GM12873 (cell line): ENCODE results near the gene UBTD2.

Experiments
- TF ChIP-seq, protein P1 (sequence below): IDR thresholded peaks from 2 replicates; pipeline ENCODE4 v1.5.1; 2012; ENCODE audit warnings: low read depth, mild to moderate bottlenecking, moderate library complexity, low read length, control low read depth; ENCODE audit not compliant: insufficient read depth; ENCODE audit errors: missing control alignments

Gene UBTD2

DNA sequence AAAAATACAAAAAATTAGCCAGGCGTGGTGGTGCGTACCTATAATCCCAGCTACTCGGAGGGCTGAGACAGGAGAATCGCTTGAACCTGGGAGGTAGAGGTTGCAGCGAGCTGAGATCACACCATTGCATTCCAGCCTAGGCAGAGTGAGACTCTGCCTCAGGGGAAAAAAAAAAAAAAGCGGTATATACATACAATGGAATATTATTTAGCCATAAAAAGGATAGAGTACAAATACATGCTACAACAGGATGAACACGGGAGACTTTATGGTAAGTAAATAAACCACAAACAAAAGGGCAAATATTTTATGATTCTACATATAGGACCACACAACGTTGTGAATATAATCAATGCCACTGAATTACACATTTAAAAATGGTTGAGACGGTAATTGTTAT is 5.2 kb downstream of the UBTD2 start:
- TF ChIP-seq, protein P1, sequence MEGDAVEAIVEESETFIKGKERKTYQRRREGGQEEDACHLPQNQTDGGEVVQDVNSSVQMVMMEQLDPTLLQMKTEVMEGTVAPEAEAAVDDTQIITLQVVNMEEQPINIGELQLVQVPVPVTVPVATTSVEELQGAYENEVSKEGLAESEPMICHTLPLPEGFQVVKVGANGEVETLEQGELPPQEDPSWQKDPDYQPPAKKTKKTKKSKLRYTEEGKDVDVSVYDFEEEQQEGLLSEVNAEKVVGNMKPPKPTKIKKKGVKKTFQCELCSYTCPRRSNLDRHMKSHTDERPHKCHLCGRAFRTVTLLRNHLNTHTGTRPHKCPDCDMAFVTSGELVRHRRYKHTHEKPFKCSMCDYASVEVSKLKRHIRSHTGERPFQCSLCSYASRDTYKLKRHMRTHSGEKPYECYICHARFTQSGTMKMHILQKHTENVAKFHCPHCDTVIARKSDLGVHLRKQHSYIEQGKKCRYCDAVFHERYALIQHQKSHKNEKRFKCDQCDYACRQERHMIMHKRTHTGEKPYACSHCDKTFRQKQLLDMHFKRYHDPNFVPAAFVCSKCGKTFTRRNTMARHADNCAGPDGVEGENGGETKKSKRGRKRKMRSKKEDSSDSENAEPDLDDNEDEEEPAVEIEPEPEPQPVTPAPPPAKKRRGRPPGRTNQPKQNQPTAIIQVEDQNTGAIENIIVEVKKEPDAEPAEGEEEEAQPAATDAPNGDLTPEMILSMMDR, result no peak

- TF ChIP-seq, protein P1, result no peak
Observed at GRCh38 chr5:172276214-172276613, 7.3 kb downstream of the UBTD2 start.

DNA sequence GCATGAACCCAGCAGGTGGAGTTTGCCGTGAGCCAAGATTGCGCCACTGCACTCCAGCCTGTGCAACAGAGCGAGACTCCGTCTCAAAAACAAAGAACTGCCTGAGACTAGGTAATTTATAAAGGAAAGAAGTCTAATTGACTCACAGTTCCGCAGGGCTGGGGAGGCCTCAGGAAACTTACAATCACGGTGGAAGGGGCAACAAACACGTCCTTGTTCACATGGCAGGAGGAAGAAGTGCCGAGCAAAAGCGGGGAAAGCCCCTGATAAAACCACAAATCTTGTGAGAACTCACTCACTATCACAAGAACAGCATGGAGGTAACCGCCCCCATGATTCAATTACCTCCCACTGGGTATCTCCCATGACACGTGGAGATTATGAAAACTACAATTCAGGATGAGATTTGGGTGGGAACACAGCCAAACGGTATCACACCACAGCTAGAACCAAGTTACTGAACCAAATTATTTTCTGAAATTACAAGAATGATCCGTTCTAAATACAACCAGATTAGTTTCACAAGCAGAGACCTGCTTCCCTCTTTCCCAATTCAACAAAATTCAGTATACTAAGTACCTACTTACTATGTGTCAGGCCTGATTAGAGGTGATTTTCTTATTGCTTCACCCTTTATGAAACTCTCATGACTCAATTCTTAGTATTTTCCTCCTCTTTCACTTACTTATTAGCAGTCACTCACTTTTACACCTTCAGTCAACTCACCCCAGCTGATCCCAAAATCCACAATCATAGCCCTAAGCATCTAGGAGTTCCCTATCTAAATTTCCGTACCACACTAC is 8.4 kb downstream of the UBTD2 start:
- TF ChIP-seq, protein P1, result no peak

GRCh38 chr5:172267943-172268342 is 15.6 kb downstream of the UBTD2 start:
- TF ChIP-seq, protein P1, result no peak

GRCh38 chr5:172266676-172267092 is 16.9 kb downstream of the UBTD2 start:
- TF ChIP-seq, protein P1, result no peak

- TF ChIP-seq, protein P1, result no peak
Observed at GRCh38 chr5:172266071-172266675, 17.4 kb downstream of the UBTD2 start.

GRCh38 chr5:172264815-172265395 is 18.7 kb downstream of the UBTD2 start:
- TF ChIP-seq, protein P1, result no peak
